Tibial nerve (tissue), 4 donors: ENCODE results near the gene PRRC2C.

ENCODE experiments used
- CTCF ChIP-seq, 5 experiments: fragments of 200-600 bp in 3 of 5; fragments of 450-650 bp in 2 of 5; sonication (generic) in 3 of 5; IDR thresholded peaks; one replicate each; pipeline ENCODE4 v1.5.1; 2016 to 2019; ENCODE audit warnings: antibody characterized with exemption in 5 of 5, mild to moderate bottlenecking in 3 of 5, moderate library complexity in 2 of 5
- EP300 ChIP-seq, 2 donors: sonication (generic); formaldehyde crosslinking; IDR thresholded peaks; one replicate each; pipeline ENCODE4 v1.6.1; 2017; ENCODE audit warnings: antibody characterized with exemption in 2 of 2, mild to moderate bottlenecking in 1 of 2
- POLR2A ChIP-seq, 2 donors: fragments of 450-650 bp; IDR thresholded peaks; one replicate each; pipeline ENCODE4 v1.6.1; 2017; ENCODE audit warnings: antibody characterized with exemption in 2 of 2, mild to moderate bottlenecking in 2 of 2, moderate library complexity in 2 of 2

- TF ChIP-seq CTCF (IDR thresholded peaks at IDR 0.05) = no peak
- TF ChIP-seq POLR2A (IDR thresholded peaks at IDR 0.05) = no peak
- no peak for TF ChIP-seq EP300 (IDR thresholded peaks at IDR 0.05)
Observed at GRCh38 chr1:171484760-171485374, 463 bp upstream of the PRRC2C start.
